Suprapubic skin (tissue), 4 donors: ENCODE measurements around the gene TPCN2. TPM values are rescaled to one million over a fixed set of nuclear protein-coding genes. Genes with fewer than 3 reads are reported as not detected.

Experiments used
- DNase-seq, 2 donors: peaks; one replicate each; pipeline ENCODE4 v3.0.0-alpha.2; 2019; ENCODE audit warnings: low spot score in 2 of 2
- H3K27ac ChIP-seq: fragments of 200-600 bp; sonication (generic); one replicate; pipeline ENCODE4 v1.5.1; 2019
- H3K27me3 ChIP-seq: fragments of 200-600 bp; sonication (generic); one replicate; pipeline ENCODE4 v1.5.1; 2019
- H3K36me3 ChIP-seq: fragments of 200-600 bp; sonication (generic); one replicate; pipeline ENCODE4 v1.5.1; 2019
- H3K4me1 ChIP-seq: fragments of 200-600 bp; sonication (generic); one replicate; pipeline ENCODE4 v1.5.1; 2019
- H3K4me3 ChIP-seq: fragments of 200-600 bp; sonication (generic); one replicate; pipeline ENCODE4 v1.5.1; 2019; ENCODE audit warnings: mild to moderate bottlenecking
- H3K9me3 ChIP-seq: fragments of 200-600 bp; sonication (generic); one replicate; pipeline ENCODE4 v1.5.1; 2019
- EP300 ChIP-seq: sonication (generic); formaldehyde crosslinking; IDR thresholded peaks from one replicate; pipeline ENCODE4 v1.6.1; 2017; ENCODE audit warnings: antibody characterized with exemption
- POLR2A ChIP-seq, 2 donors: fragments of 450-650 bp; IDR thresholded peaks; one replicate each; pipeline ENCODE4 v1.6.1; 2017; ENCODE audit warnings: antibody characterized with exemption in 2 of 2, mild to moderate bottlenecking in 2 of 2, moderate library complexity in 2 of 2
- POLR2AphosphoS5 ChIP-seq, 3 donors: sonication (generic); formaldehyde crosslinking; IDR thresholded peaks; one replicate each; pipeline ENCODE4 v1.6.1; 2017; ENCODE audit warnings: antibody characterized with exemption in 3 of 3
- WGBS: methylation state at CpG from one replicate; pipeline ENCODE4 v1.1.5; 2018; 5-methylcytosine and 5-hydroxymethylcytosine counted together
- total RNA-seq, 4 donors: library from RNA; depleted of rRNA; stranded (reverse); fragments of >200 nt; gene quantifications; one replicate each; pipeline ENCODE4 v1.1.0, GENCODE V29; 2016
- TF ChIP-seq, protein P1 (sequence below), 2 donors: fragments of 200-600 bp in 1 of 2; fragments of 450-650 bp in 1 of 2; sonication (generic) in 1 of 2; IDR thresholded peaks; one replicate each; pipeline ENCODE4 v1.5.1; 2016 to 2019; ENCODE audit warnings: antibody characterized with exemption in 2 of 2, mild to moderate bottlenecking in 1 of 2, moderate library complexity in 1 of 2

Gene TPCN2
- total RNA-seq, 4 donors from 2014 or later: 8.4 to 30.3 (median 24.4) TPM

DNA sequence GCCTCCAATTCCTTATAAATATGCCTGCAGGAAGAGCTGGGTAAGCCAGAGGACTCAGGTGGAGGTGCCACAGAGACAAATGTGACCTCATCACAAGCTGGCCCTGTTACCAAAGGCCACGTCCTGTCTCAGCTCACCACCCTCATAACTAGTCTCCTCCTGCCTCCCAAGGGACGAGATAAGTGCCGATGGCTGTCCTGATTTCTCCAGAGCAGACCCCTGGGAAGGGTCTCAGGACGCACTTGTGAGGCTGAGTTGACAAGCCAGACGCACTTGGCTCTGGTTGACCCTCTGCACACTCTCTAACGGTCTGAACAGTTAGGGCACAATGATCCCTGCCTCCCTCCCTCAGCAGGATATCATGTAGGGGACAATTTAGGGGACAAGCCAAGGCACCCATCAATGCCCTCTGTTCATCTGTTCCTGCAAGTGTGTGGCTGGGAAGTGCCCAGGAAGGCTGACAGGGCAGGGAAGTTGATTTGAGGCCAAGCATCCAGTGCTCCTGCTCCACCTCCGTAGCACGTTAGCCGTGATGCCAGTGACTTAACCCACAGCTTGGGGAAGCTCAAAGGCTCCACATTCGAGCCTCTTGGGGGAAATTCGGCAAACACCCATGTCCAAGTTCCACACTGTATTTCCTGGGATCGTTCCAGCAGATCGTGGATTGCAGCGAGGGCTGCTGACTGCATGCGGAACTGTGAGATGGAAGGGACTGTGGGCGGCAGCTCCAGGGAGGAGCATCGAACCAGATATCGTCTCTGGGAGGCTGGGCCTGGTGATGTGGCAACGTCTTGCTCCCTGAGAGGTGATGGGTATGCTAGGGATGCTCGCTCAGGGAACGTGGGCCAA is 109.8 kb downstream of the TPCN2 start:
- H3K4me1 ChIP-seq: peaks cover 19% of the 10 kb centered on the region
- WGBS: 76% methylated on average over 21 of the region's 21 CpGs
- no peaks in the 10 kb centered on the region for H3K27me3 ChIP-seq
- TF ChIP-seq EP300 (no peak), POLR2AphosphoS5 (IDR thresholded peaks at IDR 0.05) (no peak), POLR2A (IDR thresholded peaks at IDR 0.05) (no peak)
- TF ChIP-seq, protein P1, sequence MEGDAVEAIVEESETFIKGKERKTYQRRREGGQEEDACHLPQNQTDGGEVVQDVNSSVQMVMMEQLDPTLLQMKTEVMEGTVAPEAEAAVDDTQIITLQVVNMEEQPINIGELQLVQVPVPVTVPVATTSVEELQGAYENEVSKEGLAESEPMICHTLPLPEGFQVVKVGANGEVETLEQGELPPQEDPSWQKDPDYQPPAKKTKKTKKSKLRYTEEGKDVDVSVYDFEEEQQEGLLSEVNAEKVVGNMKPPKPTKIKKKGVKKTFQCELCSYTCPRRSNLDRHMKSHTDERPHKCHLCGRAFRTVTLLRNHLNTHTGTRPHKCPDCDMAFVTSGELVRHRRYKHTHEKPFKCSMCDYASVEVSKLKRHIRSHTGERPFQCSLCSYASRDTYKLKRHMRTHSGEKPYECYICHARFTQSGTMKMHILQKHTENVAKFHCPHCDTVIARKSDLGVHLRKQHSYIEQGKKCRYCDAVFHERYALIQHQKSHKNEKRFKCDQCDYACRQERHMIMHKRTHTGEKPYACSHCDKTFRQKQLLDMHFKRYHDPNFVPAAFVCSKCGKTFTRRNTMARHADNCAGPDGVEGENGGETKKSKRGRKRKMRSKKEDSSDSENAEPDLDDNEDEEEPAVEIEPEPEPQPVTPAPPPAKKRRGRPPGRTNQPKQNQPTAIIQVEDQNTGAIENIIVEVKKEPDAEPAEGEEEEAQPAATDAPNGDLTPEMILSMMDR (IDR thresholded peaks at IDR 0.05): no peak
- no peaks in the 10 kb centered on the region for H3K9me3 ChIP-seq
- no peak for DNase-seq
- H3K36me3 ChIP-seq: no peaks in the 10 kb centered on the region
- H3K4me3 ChIP-seq: no peak overlapping the region
- no peak overlapping the region for H3K27ac ChIP-seq

DNA sequence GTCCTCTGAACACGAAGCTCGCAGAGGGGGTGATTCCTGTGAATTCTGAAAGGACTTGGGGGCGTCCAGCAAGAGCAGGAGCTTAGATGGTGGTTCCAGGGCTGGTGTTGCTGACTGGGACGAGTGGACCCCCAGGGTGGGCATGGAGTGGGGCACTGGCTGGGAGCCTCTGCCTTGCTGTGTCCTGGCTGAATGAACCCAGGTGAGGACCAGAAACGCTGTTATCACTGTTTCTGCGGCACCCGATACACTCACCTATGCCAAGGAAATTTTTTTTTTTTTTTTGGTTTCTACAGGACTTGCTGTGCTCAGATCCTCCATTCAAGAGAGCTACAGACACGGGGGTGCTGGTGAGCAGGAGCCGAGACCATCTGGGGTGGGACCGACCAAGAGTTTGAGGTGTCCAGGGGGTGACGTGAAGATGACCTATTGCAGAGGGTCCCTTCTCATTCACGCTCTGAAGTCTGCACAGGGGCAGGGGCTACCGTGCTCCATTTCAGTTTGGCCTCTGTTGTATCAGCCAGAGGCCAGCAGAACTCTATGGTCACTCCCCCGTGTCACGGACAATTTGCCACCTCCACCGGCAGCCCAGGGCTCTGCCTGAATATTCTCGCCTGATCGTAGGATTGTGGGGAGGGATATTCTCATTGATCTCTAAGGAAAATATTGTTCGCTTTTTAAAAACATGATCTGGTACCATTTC is 110.6 kb downstream of the TPCN2 start:
- H3K36me3 ChIP-seq: no peaks in the 10 kb centered on the region
- WGBS: 88% methylated on average over 19 of the region's 19 CpGs
- TF ChIP-seq, protein P1 (IDR thresholded peaks at IDR 0.05): no peak
- no peak for TF ChIP-seq POLR2A (IDR thresholded peaks at IDR 0.05)

DNA sequence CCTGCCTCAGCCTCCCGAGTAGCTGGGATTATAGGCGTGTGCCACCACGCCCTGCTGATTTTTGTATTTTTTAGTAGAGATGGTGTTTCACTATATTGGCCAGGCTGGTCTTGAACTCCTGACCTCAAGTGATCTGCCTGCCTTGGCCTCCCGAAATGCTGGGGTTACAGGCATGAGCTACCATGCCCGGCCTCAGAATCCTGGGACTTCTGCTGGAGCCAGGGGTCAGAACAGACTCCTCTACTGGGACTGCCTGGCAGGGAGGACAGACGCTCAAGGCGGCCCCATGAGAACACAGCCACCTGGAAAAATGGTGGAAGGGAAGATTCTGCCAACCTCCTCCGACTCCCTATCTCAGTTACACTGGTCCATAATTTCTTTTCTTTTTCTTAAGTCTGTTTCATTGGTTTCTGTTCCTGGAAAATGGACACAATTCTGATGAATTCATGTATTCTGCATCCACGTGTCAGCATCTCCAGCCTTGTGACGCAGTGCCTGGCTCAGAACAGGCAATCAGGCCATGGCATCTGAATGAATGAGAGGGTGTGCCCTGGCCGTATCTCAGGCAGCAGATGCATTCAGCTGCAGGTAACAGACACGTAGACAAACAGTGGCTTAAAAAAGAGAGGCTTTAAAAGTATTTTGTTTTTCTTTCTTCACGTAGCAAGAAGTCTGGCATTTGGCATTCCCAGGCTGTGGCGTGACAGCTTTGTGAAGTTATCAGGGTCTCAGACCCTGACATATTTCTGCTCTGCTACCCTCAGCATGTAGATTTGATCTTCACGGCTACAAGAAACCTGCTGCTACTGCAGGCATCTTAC is 111.8 kb downstream of the TPCN2 start:
- TF ChIP-seq EP300 (no peak), POLR2A (IDR thresholded peaks at IDR 0.05) (no peak), POLR2AphosphoS5 (IDR thresholded peaks at IDR 0.05) (no peak)
- TF ChIP-seq, protein P1 (IDR thresholded peaks at IDR 0.05): no peak
- 68% methylated on average over 14 of the region's 15 CpGs for WGBS

More for the DNA sequence above, 110.6 kb downstream of the TPCN2 start:
- Histone ChIP-seq H3K27me3 (no peaks in the 10 kb centered on the region), H3K27ac (no peak overlapping the region), H3K9me3 (no peaks in the 10 kb centered on the region), H3K4me3 (no peak overlapping the region), H3K4me1 (peaks cover 19% of the 10 kb centered on the region)
- DNase-seq: no peak

DNA sequence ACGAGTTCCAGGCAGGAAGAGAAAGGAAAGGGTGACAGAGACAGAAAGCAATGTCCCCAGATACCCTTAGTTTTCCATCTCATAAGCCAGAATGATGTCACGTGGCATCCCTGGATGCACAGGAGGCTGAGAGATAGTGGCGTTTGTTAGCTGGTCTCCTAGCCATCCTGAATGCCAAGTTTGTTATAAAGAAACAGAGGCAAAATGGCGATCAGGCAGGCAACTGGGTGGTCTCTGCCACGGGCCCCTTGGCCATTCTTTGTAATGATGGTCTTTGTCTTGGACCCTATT is 112.3 kb downstream of the TPCN2 start:
- 71% methylated on average over 5 of the region's 5 CpGs for WGBS
- H3K4me1 ChIP-seq: peaks cover 14% of the 10 kb centered on the region
- no peak overlapping the region for H3K27ac ChIP-seq
- H3K9me3 ChIP-seq: no peaks in the 10 kb centered on the region
- H3K36me3 ChIP-seq: no peaks in the 10 kb centered on the region
- no peak overlapping the region for H3K4me3 ChIP-seq
- no peak for TF ChIP-seq EP300
- no peak for TF ChIP-seq POLR2AphosphoS5 (IDR thresholded peaks at IDR 0.05)
- TF ChIP-seq, protein P1 (IDR thresholded peaks at IDR 0.05): no peak
- TF ChIP-seq POLR2A (IDR thresholded peaks at IDR 0.05): no peak
- DNase-seq: no peak
- no peaks in the 10 kb centered on the region for H3K27me3 ChIP-seq

More for the DNA sequence above, 111.8 kb downstream of the TPCN2 start:
- Histone ChIP-seq H3K9me3 (no peaks in the 10 kb centered on the region), H3K27me3 (no peaks in the 10 kb centered on the region), H3K4me1 (peaks cover 19% of the 10 kb centered on the region), H3K27ac (no peak overlapping the region), H3K36me3 (no peaks in the 10 kb centered on the region), H3K4me3 (no peak overlapping the region)
- no peak for DNase-seq

DNA sequence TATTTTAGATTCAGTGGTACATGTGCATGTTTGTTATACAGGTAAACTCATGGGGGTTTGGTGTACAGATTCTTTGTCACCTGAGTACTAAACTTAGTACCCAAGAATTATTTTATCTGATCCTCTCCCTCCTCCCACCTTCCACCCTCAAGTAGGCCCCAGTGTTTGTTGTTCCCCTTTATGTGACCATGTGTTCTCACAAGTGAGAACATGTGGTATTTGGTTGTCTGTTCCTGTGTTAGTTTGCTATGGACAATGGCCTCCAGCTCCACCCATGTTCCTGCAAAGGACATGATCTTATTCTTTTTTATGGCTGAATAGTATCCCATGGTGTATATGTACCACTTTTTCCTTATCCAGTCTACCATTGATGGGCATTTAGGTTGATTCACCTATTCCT is 113.8 kb downstream of the TPCN2 start:
- Histone ChIP-seq H3K9me3 (no peaks in the 10 kb centered on the region), H3K27ac (no peak overlapping the region), H3K4me3 (no peak overlapping the region), H3K27me3 (no peaks in the 10 kb centered on the region), H3K4me1 (peaks cover 11% of the 10 kb centered on the region), H3K36me3 (no peaks in the 10 kb centered on the region)
- TF ChIP-seq EP300 (no peak), POLR2A (IDR thresholded peaks at IDR 0.05) (no peak), POLR2AphosphoS5 (IDR thresholded peaks at IDR 0.05) (no peak)
- TF ChIP-seq, protein P1 (IDR thresholded peaks at IDR 0.05): no peak
- no peak for DNase-seq
